ENCODE results near the gene ZSCAN1. TPM values are rescaled to one million over a fixed set of nuclear protein-coding genes. Genes with fewer than 3 reads are reported as not detected.
A peak's percentile ranks its signal among the peaks of the same experiment; 100 is the strongest.

ZSCAN1 gene
- total and polyA plus RNA-seq, 5 donors = 0.14 to 0.54 TPM; not detected in 3

DNA sequence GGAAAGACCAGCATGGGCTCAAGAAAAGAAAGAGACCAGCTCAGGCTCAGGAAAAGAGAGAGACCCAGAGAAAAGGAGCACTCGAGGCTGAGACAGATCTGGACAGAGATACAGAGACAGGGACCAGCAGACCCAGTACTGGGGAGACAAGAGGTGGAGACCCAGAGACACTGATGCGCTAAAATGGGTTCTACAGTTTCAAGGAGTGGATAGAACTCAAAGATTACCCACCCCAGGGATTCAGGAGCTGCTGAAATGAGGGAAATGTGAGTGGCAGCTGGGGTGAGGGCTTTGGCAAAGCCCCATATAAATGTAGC, 64.8 kb downstream of the ZSCAN1 start:
- no peaks in the 10 kb centered on the region for H3K9me3 ChIP-seq (ENCODE audit: control insufficient read depth, low read length)
- no peak for ATAC-seq

More for the DNA sequence above, 64.8 kb downstream of the ZSCAN1 start:
- H3K4me1 ChIP-seq (ENCODE audit: control insufficient read depth, insufficient read depth, low read length) = peaks cover 8% of the 10 kb centered on the region
- intact Hi-C loops (cut with DNase I) = no loop called here
- H3K4me3 ChIP-seq (ENCODE audit: low read length) = peak overlapping the region; percentile 88
- 12% methylated on average over 2 of the region's 2 CpGs for WGBS
- H3K27me3 ChIP-seq (ENCODE audit: control insufficient read depth, insufficient read depth) = no peaks in the 10 kb centered on the region
- H3K27ac ChIP-seq (ENCODE audit: low read length) = peak overlapping the region; percentile 95
- DNase-seq = no peak

Other genes starting within 250 kb of the ZSCAN1 start
- gene ZNF552, start 219.1 kb upstream of the ZSCAN1 start, total RNA-seq = 1 to 10 TPM; 3.3 to 5.8 (median 3.8) TPM
- 2.2 TPM for gene ZNF552, start 219.1 kb upstream of the ZSCAN1 start, polyA plus RNA-seq
- gene ZNF587B, start 203.7 kb upstream of the ZSCAN1 start, total RNA-seq = 1 to 10 TPM; 5.8 to 9.3 (median 6.6) TPM
- 4.3 TPM for gene ZNF587B, start 203.7 kb upstream of the ZSCAN1 start, polyA plus RNA-seq
- 10 to 100 TPM; 19.6 to 23.8 (median 21.8) TPM for gene ZNF587, start 184.2 kb upstream of the ZSCAN1 start, total RNA-seq
- gene ZNF587, start 184.2 kb upstream of the ZSCAN1 start, polyA plus RNA-seq = 16.3 TPM
- gene ZNF814, start 145.0 kb upstream of the ZSCAN1 start, total RNA-seq = 10 to 100 TPM in 3 of 4 donors, 1 to 10 TPM in 1; 9.5 to 13.8 (median 12.3) TPM
- 13.0 TPM for gene ZNF814, start 145.0 kb upstream of the ZSCAN1 start, polyA plus RNA-seq
- gene ZNF417, start 117.4 kb upstream of the ZSCAN1 start, total RNA-seq = 10 to 100 TPM; 10.2 to 12.7 (median 11.8) TPM
- 4.6 TPM for gene ZNF417, start 117.4 kb upstream of the ZSCAN1 start, polyA plus RNA-seq
- gene ZNF418, start 98.6 kb upstream of the ZSCAN1 start, total RNA-seq = 10 to 100 TPM; 11.1 to 16.7 (median 12.4) TPM
- 9.7 TPM for gene ZNF418, start 98.6 kb upstream of the ZSCAN1 start, polyA plus RNA-seq
- gene ZNF256, start 86.3 kb upstream of the ZSCAN1 start, total RNA-seq = 10 to 100 TPM; 10.0 to 13.9 (median 12.5) TPM
- 5.5 TPM for gene ZNF256, start 86.3 kb upstream of the ZSCAN1 start, polyA plus RNA-seq
- 1 to 10 TPM; 2.1 to 2.9 (median 2.6) TPM for gene C19orf18, start 59.5 kb upstream of the ZSCAN1 start, total RNA-seq
- 2.9 TPM for gene C19orf18, start 59.5 kb upstream of the ZSCAN1 start, polyA plus RNA-seq
- 10 to 100 TPM; 11.8 to 16.8 (median 15.7) TPM for gene ZNF606, start 31.2 kb upstream of the ZSCAN1 start, total RNA-seq
- 10.2 TPM for gene ZNF606, start 31.2 kb upstream of the ZSCAN1 start, polyA plus RNA-seq
- 1 to 10 TPM; 2.8 to 5.1 (median 4.3) TPM for gene ZNF135, start 25.3 kb downstream of the ZSCAN1 start, total RNA-seq
- 4.2 TPM for gene ZNF135, start 25.3 kb downstream of the ZSCAN1 start, polyA plus RNA-seq
- 10 to 100 TPM; 69.9 to 89.7 (median 86.4) TPM for gene ZSCAN18, start 64.2 kb downstream of the ZSCAN1 start, total RNA-seq
- gene ZSCAN18, start 64.2 kb downstream of the ZSCAN1 start, polyA plus RNA-seq = 63.7 TPM
- gene ZNF329, start 116.8 kb downstream of the ZSCAN1 start, total RNA-seq = 10 to 100 TPM in 2 of 4 donors, 1 to 10 TPM in 2; 7.8 to 10.3 (median 9.6) TPM
- gene ZNF329, start 116.8 kb downstream of the ZSCAN1 start, polyA plus RNA-seq = 4.8 TPM
- 10 to 100 TPM; 19.1 to 24.8 (median 22.4) TPM for gene ZNF274, start 149.0 kb downstream of the ZSCAN1 start, total RNA-seq
- gene ZNF274, start 149.0 kb downstream of the ZSCAN1 start, polyA plus RNA-seq = 14.4 TPM
- gene ZNF544, start 194.9 kb downstream of the ZSCAN1 start, total RNA-seq = 10 to 100 TPM; 23.7 to 29.5 (median 26.1) TPM
- 29.1 TPM for gene ZNF544, start 194.9 kb downstream of the ZSCAN1 start, polyA plus RNA-seq
- 1 to 10 TPM; 5.3 to 6.7 (median 6.0) TPM for gene ZNF8, start 244.9 kb downstream of the ZSCAN1 start, total RNA-seq
- 3.1 TPM for gene ZNF8, start 244.9 kb downstream of the ZSCAN1 start, polyA plus RNA-seq